Measurements from ENCODE around the gene RAMP3.

DNA sequence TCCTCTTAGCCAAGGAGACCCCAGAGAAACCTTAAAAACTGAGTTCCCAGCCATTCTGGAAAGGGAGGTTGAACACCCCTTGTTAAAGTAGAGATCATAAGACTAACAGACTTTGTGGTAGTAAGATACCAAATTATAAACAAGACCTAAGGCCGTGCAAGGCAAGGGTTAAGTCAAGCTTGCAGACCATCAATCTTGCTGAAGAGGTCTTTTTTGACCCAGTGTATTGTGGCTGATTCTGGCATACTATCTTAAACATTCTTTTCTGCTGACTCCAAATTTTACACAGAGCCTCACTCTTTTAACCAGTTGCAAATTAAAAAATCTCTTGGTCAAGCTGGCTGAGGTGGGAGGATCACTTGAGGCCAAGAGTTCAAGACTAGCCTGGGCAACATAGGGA lies 44.9 kb upstream of the RAMP3 start:
- no peak for TF ChIP-seq POLR2AphosphoS5 (IDR thresholded peaks at IDR 0.05; ENCODE audit: low read depth, low read length)
- TF ChIP-seq, protein P1, sequence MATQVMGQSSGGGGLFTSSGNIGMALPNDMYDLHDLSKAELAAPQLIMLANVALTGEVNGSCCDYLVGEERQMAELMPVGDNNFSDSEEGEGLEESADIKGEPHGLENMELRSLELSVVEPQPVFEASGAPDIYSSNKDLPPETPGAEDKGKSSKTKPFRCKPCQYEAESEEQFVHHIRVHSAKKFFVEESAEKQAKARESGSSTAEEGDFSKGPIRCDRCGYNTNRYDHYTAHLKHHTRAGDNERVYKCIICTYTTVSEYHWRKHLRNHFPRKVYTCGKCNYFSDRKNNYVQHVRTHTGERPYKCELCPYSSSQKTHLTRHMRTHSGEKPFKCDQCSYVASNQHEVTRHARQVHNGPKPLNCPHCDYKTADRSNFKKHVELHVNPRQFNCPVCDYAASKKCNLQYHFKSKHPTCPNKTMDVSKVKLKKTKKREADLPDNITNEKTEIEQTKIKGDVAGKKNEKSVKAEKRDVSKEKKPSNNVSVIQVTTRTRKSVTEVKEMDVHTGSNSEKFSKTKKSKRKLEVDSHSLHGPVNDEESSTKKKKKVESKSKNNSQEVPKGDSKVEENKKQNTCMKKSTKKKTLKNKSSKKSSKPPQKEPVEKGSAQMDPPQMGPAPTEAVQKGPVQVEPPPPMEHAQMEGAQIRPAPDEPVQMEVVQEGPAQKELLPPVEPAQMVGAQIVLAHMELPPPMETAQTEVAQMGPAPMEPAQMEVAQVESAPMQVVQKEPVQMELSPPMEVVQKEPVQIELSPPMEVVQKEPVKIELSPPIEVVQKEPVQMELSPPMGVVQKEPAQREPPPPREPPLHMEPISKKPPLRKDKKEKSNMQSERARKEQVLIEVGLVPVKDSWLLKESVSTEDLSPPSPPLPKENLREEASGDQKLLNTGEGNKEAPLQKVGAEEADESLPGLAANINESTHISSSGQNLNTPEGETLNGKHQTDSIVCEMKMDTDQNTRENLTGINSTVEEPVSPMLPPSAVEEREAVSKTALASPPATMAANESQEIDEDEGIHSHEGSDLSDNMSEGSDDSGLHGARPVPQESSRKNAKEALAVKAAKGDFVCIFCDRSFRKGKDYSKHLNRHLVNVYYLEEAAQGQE (IDR thresholded peaks at IDR 0.05; ENCODE audit: insufficient read depth in 1 of 2, low read depth in 2 of 2, low read length in 2 of 2), result no peak
- TF ChIP-seq TAF1 (IDR thresholded peaks at IDR 0.05; ENCODE audit: borderline replicate concordance, insufficient read depth, low read length), result no peak
- no peak for TF ChIP-seq SIN3A (IDR thresholded peaks at IDR 0.05; ENCODE audit: borderline replicate concordance, insufficient read depth, low read length)

Measured in PFSK-1 (cell line).